SK-N-MC (cell line): ENCODE data around the gene PPM1L.

ENCODE experiments used
- EZH2 ChIP-seq: fragments of 200-600 bp; sonication (generic); IDR thresholded peaks from one replicate; pipeline ENCODE4 v1.6.1; 2017; ENCODE audit warnings: antibody characterized with exemption
- FOXP2 ChIP-seq: optimal IDR thresholded peaks from 2 replicates; pipeline ENCODE3; 2011; ENCODE audit warnings: mild to moderate bottlenecking, moderate library complexity; ENCODE audit not compliant: insufficient read depth; ENCODE audit errors: extremely low read length, control extremely low read depth
- POLR2AphosphoS5 ChIP-seq: IDR thresholded peaks from 2 replicates; pipeline ENCODE4 v1.6.1; 2012; ENCODE audit warnings: mild to moderate bottlenecking, low read depth, low read length, borderline replicate concordance

DNA sequence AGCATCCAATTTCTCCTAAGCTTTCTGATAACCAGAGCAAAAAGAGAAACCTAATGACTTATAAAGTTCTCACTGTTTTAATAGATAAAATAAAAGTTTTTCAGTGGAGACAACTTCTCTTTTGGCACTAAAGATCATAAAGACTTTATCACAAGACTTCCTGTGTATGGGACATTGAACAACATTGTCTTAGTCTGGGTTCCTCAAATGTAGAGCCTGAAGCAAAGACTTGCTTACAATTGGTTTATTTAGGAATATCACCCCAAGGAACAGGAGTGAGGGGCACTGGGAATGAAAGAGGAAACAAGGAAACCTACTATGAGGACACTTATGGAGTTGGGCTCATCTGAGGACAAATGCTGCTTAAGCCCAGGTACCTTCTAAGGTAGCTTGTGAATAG is 221.7 kb downstream of the PPM1L start:
- TF ChIP-seq POLR2AphosphoS5 (no peak), EZH2 (no peak), FOXP2 (no peak)
